B cell (primary cell): ENCODE results near the gene LYZL6. TPM values are rescaled to one million over a fixed set of nuclear protein-coding genes. Genes with fewer than 3 reads are reported as not detected.
"Not testable (repeated sequence)": the region's sequence is repeated elsewhere in the genome, so short reads cannot be mapped to it uniquely, and the experiment has no call there.

Source experiments
- ATAC-seq: fragments of 200-7000 bp; cut with Tn5 transposase; one replicate; pipeline ENCODE4 v1.10.0; 2021; ENCODE audit warnings: low read depth, mild to moderate bottlenecking, moderate number of reproducible peaks, moderate library complexity
- CTCF ChIA-PET: fragments of 350-600 bp; sonication (Branson Sonifier 250); formaldehyde crosslinking; loops from one replicate; lab custom pipeline; 2021; ENCODE audit warnings: antibody characterized with exemption, inconsistent platforms; lab: Charles Lee
- POLR2A ChIA-PET: fragments of 350-600 bp; sonication (Branson Sonifier 250); formaldehyde crosslinking; loops from one replicate; lab custom pipeline; 2021; ENCODE audit warnings: antibody characterized with exemption; lab: Charles Lee
- DNase-seq: peaks from one replicate; pipeline ENCODE4 v3.0.0; 2013
- H2AFZ ChIP-seq: 2 replicates; pipeline ENCODE4 v1.6.1; 2012; ENCODE audit warnings: mild to moderate bottlenecking, low read depth, low read length; ENCODE audit not compliant: insufficient read depth, poor library complexity, severe bottlenecking
- H3K27ac ChIP-seq, 2 donors: 1 replicate in 1 of 2; 2 replicates in 1 of 2; pipeline ENCODE4 v1.5.1; 2012 to 2013; ENCODE audit warnings: low read length in 2 of 2, mild to moderate bottlenecking in 2 of 2, moderate library complexity in 1 of 2
- H3K27me3 ChIP-seq, 4 experiments: fragments of 200-600 bp in 1 of 4; sonication (generic) in 1 of 4; replicated peaks in 1 of 4; 1 replicate in 2 of 4; 2 replicates in 2 of 4; pipeline versions ENCODE4 v1.6.1 to v1.7.0; 2013 to 2016; ENCODE audit warnings: low read length in 3 of 4, mild to moderate bottlenecking in 2 of 4, mixed read lengths in 1 of 4, moderate library complexity in 1 of 4; ENCODE audit not compliant: insufficient read depth in 4 of 4, control insufficient read depth in 3 of 4; ENCODE audit errors: control extremely low read depth in 1 of 4
- H3K36me3 ChIP-seq, 2 experiments: replicated peaks in 1 of 2; 1 replicate in 1 of 2; 2 replicates in 1 of 2; pipeline versions ENCODE4 v1.6.1 to v1.7.1; 2013; ENCODE audit warnings: low read length in 1 of 2; ENCODE audit not compliant: insufficient read depth in 2 of 2, control insufficient read depth in 1 of 2; ENCODE audit errors: control extremely low read depth in 1 of 2, extremely low read depth in 1 of 2
- H3K4me1 ChIP-seq, 2 donors: fragments of 200-600 bp in 1 of 2; sonication (generic) in 1 of 2; 1 replicate in 1 of 2; 2 replicates in 1 of 2; pipeline versions ENCODE4 v1.5.1 to v1.6.1; 2013 to 2017; ENCODE audit warnings: low read length in 2 of 2; ENCODE audit not compliant: control insufficient read depth in 2 of 2, insufficient read depth in 2 of 2
- H3K4me2 ChIP-seq: replicated peaks from 2 replicates; pipeline ENCODE3; 2012; ENCODE audit warnings: mild to moderate bottlenecking, low read depth, low read length; ENCODE audit not compliant: poor library complexity, severe bottlenecking
- H3K4me3 ChIP-seq, 5 experiments: fragments of 200-600 bp in 1 of 5; sonication (generic) in 1 of 5; 1 replicate in 3 of 5; 2 replicates in 2 of 5; pipeline versions ENCODE4 v1.5.1 to v1.7.0; 2011 to 2016; ENCODE audit warnings: low read length in 4 of 5, mild to moderate bottlenecking in 4 of 5, low read depth in 2 of 5, control low read depth in 1 of 5, moderate library complexity in 1 of 5; ENCODE audit not compliant: insufficient read depth in 1 of 5; ENCODE audit errors: control extremely low read depth in 1 of 5, extremely low read depth in 1 of 5
- H3K79me2 ChIP-seq: fragments of 200-600 bp; sonication (generic); one replicate; pipeline ENCODE4 v1.6.0; 2016; ENCODE audit warnings: low read length; ENCODE audit not compliant: control insufficient read depth, insufficient read depth
- H3K9ac ChIP-seq: fragments of 200-600 bp; sonication (generic); 2 replicates; pipeline ENCODE4 v1.6.1; 2017; ENCODE audit warnings: mild to moderate bottlenecking, low read length, moderate library complexity
- H3K9me3 ChIP-seq, 3 donors: one replicate each; pipeline versions ENCODE4 v1.6.1 to v1.7.1; 2013; ENCODE audit warnings: low read length in 2 of 3; ENCODE audit not compliant: control insufficient read depth in 2 of 3, insufficient read depth in 1 of 3; ENCODE audit errors: control extremely low read depth in 1 of 3
- H4K20me1 ChIP-seq: 2 replicates; pipeline ENCODE4 v1.6.0; 2012; ENCODE audit warnings: mild to moderate bottlenecking, low read length; ENCODE audit not compliant: insufficient read depth, control insufficient read depth, poor library complexity, severe bottlenecking
- H3K27ac Mint-ChIP-seq: one replicate; pipeline ENCODE4 v1.8.0; 2021; ENCODE audit warnings: mixed read lengths
- H3K27me3 Mint-ChIP-seq: one replicate; pipeline ENCODE4 v1.8.0; 2021; ENCODE audit warnings: mixed read lengths
- H3K4me1 Mint-ChIP-seq: one replicate; pipeline ENCODE4 v1.8.0; 2021; ENCODE audit warnings: mixed read lengths
- H3K4me3 Mint-ChIP-seq: one replicate; pipeline ENCODE4 v1.8.0; 2021; ENCODE audit warnings: mixed read lengths
- H3K9me3 Mint-ChIP-seq: one replicate; pipeline ENCODE4 v1.8.0; 2022; ENCODE audit warnings: mixed read lengths; ENCODE audit not compliant: insufficient read depth
- CTCF ChIP-seq: fragments of 200-600 bp; IDR thresholded peaks from one replicate; pipeline ENCODE4 v1.8.0; 2022; ENCODE audit warnings: antibody characterized with exemption, mild to moderate bottlenecking
- EZH2 ChIP-seq: IDR thresholded peaks from 2 replicates; pipeline ENCODE4 v1.6.1; 2012; ENCODE audit warnings: borderline replicate concordance, low read depth, mild to moderate bottlenecking, moderate library complexity, low read length; ENCODE audit not compliant: insufficient read depth, poor library complexity, severe bottlenecking
- WGBS: methylation state at CpG from one replicate; pipeline ENCODE4 v1.1.5; 2013; ENCODE audit warnings: missing lambda C conversion rate; ENCODE audit not compliant: insufficient coverage; 5-methylcytosine and 5-hydroxymethylcytosine counted together
- intact Hi-C: fragments of 100-400 bp; cut with micrococcal nuclease; formaldehyde crosslinking; loops from one replicate; pipeline ENCODE4 v1.10.0; 2022
- polyA plus RNA-seq: library from polyadenylated mRNA; depleted of rRNA; stranded (reverse); fragments of >200 nt; gene quantifications from 2 replicates; pipeline ENCODE4 v1.2.3, GENCODE V29; 2012
- total RNA-seq, 2 donors: library from RNA; stranded (reverse); fragments of 120-200 nt in 1 of 2; gene quantifications; 1 replicate in 1 of 2; 2 replicates in 1 of 2; pipeline versions ENCODE4 v1.2.3 to v1.2.4, GENCODE V29; 2013 to 2022

LYZL6 gene
- total and polyA plus RNA-seq, 2 donors (not counting 1 experiment from before 2014, with no cell fraction given): not detected

GRCh38 chr17:35898283-35899070 is 45.0 kb downstream of the LYZL6 start:
- no peaks in the 10 kb centered on the region for H3K9me3 Mint-ChIP-seq
- peaks cover 0 to 6% (median 2%) of the 10 kb centered on the region in 4 experiments for H3K27me3 ChIP-seq
- DNase-seq: no peak
- no peak overlapping the region for H2AFZ ChIP-seq
- peaks cover 13% of the 10 kb centered on the region for H3K27me3 Mint-ChIP-seq
- 10% methylated on average over 3 of the region's 6 CpGs for WGBS
- ATAC-seq: no peak
- no peak overlapping the region for H3K4me3 ChIP-seq
- H3K4me3 Mint-ChIP-seq: no peak overlapping the region
- H3K4me1 ChIP-seq: no peaks in the 10 kb centered on the region
- no peaks in the 10 kb centered on the region for H3K36me3 ChIP-seq
- intact Hi-C loops: no loop called here
- H3K27ac ChIP-seq: no peak overlapping the region
- no peaks in the 10 kb centered on the region for H3K4me1 Mint-ChIP-seq
- ChIA-PET CTCF (no interaction called here), POLR2A (no interaction called here)
- H3K4me2 ChIP-seq: no peak overlapping the region
- H4K20me1 ChIP-seq: no peaks in the 10 kb centered on the region
- no peaks in the 10 kb centered on the region for H3K79me2 ChIP-seq
- no peak overlapping the region for H3K27ac Mint-ChIP-seq
- TF ChIP-seq CTCF: no peak
- no peak for TF ChIP-seq EZH2
- H3K9me3 ChIP-seq: peaks cover 0 to 2% (median 0%) of the 10 kb centered on the region in 3 donors
- no peak overlapping the region for H3K9ac ChIP-seq

- intact Hi-C loops, H3K4me3 Mint-ChIP-seq, CTCF ChIA-PET, H3K27ac Mint-ChIP-seq, H3K9ac ChIP-seq, H3K9me3 ChIP-seq, H3K79me2 ChIP-seq, H3K9me3 Mint-ChIP-seq, H3K27me3 ChIP-seq, POLR2A ChIA-PET, H3K4me2 ChIP-seq, H3K27ac ChIP-seq, H4K20me1 ChIP-seq, H3K4me1 Mint-ChIP-seq, DNase-seq, ATAC-seq, H3K4me1 ChIP-seq, H3K4me3 ChIP-seq, H2AFZ ChIP-seq, H3K36me3 ChIP-seq: not testable (repeated sequence)
- 100% methylated on average over 2 of the region's 7 CpGs for WGBS
- peaks cover 13% of the 10 kb centered on the region for H3K27me3 Mint-ChIP-seq
These were observed 45.7 kb downstream of the LYZL6 start for GRCh38 chr17:35897772-35898171.
